ENCODE measurements around the gene SCD5. TPM values are rescaled to one million over a fixed set of nuclear protein-coding genes. Genes with fewer than 3 reads are reported as not detected.

Gene SCD5
- total RNA-seq, 2 donors from 2014 or later = 51.4 TPM

GRCh38 chr4:82747686-82748575 is 50.7 kb downstream of the SCD5 start:
- Histone ChIP-seq H3K27ac (peak overlapping the region; percentile 22 to 83 (median 82)), H3K4me3 (no peak overlapping the region), H3K4me1 (peaks cover 52% of the 10 kb centered on the region), H3K9me3 (no peaks in the 10 kb centered on the region), H3K36me3 (replicated peaks in 1 of 2; ENCODE audit: insufficient read depth in 1 of 2, low read depth in 2 of 2) (no peaks in the 10 kb centered on the region), H3K27me3 (no peaks in the 10 kb centered on the region)
- 57 to 65% methylated on average over 6 of the region's 6 CpGs for WGBS, 2 donors
- ATAC-seq (no peak), DNase-seq (no peak)
- intact Hi-C loops (cut with DNase I) = no loop called here
- TF ChIP-seq CTCF (IDR thresholded peaks at IDR 0.05) (no peak), POLR2A (IDR thresholded peaks at IDR 0.05) (no peak)

- intact Hi-C loops (cut with DNase I) = no loop called here
- peaks cover 48% of the 10 kb centered on the region for H3K4me1 ChIP-seq
Measured at GRCh38 chr4:82746705-82747574, 51.7 kb downstream of the SCD5 start.

GRCh38 chr4:82745173-82745842 is 53.3 kb downstream of the SCD5 start:
- TF ChIP-seq CTCF (IDR thresholded peaks at IDR 0.05) (no peak), POLR2A (IDR thresholded peaks at IDR 0.05) (peak in 1 of 3 donors; percentile 26)
- DNase-seq (peak; percentile 39 to 69 (median 45)), ATAC-seq (peak; percentile 73)
- no peaks in the 10 kb centered on the region for H3K27me3 ChIP-seq
- WGBS, 2 donors = 62 to 67% methylated on average over 6 of the region's 6 CpGs
- H3K4me3 ChIP-seq = no peak overlapping the region
- peak overlapping the region; percentile 76 to 83 (median 82) for H3K27ac ChIP-seq
- H3K36me3 ChIP-seq (replicated peaks in 1 of 2; ENCODE audit: insufficient read depth in 1 of 2, low read depth in 2 of 2) = no peaks in the 10 kb centered on the region
- H3K9me3 ChIP-seq = no peaks in the 10 kb centered on the region
- intact Hi-C loops (cut with DNase I) = no loop called here
- peaks cover 59% of the 10 kb centered on the region for H3K4me1 ChIP-seq

More at GRCh38 chr4:82746705-82747574, 51.7 kb downstream of the SCD5 start:
- H3K27ac ChIP-seq = peak overlapping the region; percentile 58 to 83 (median 82)
- no peak for ATAC-seq
- 76% methylated on average over 13 of the region's 13 CpGs for WGBS, 2 donors
- TF ChIP-seq CTCF (IDR thresholded peaks at IDR 0.05) = no peak
- TF ChIP-seq POLR2A (IDR thresholded peaks at IDR 0.05) = peak in 2 of 3 donors; percentile 49 to 65
- H3K4me3 ChIP-seq = no peak overlapping the region
- H3K36me3 ChIP-seq (replicated peaks in 1 of 2; ENCODE audit: insufficient read depth in 1 of 2, low read depth in 2 of 2) = no peaks in the 10 kb centered on the region
- H3K27me3 ChIP-seq = no peaks in the 10 kb centered on the region
- no peaks in the 10 kb centered on the region for H3K9me3 ChIP-seq
- DNase-seq = peak in 1 of 4 donors; percentile 17

- peak; percentile 86 for ATAC-seq
- peak overlapping the region; percentile 77 to 83 (median 82) for H3K27ac ChIP-seq
Measured at GRCh38 chr4:82744284-82744968, 54.2 kb downstream of the SCD5 start.

More at GRCh38 chr4:82744284-82744968, 54.2 kb downstream of the SCD5 start:
- no peaks in the 10 kb centered on the region for H3K9me3 ChIP-seq
- no peaks in the 10 kb centered on the region for H3K27me3 ChIP-seq
- WGBS, 2 donors = 13 to 20% methylated on average over 5 of the region's 5 CpGs
- H3K4me1 ChIP-seq = peaks cover 61% of the 10 kb centered on the region
- no peak overlapping the region for H3K4me3 ChIP-seq
- H3K36me3 ChIP-seq (replicated peaks in 1 of 2; ENCODE audit: insufficient read depth in 1 of 2, low read depth in 2 of 2) = no peaks in the 10 kb centered on the region
- intact Hi-C loops (cut with DNase I) = no loop called here
- DNase-seq = peak; percentile 77 to 89 (median 86)
- no peak for TF ChIP-seq POLR2A (IDR thresholded peaks at IDR 0.05)
